Measurements from ENCODE around the gene IFRD2. TPM values are rescaled to one million over a fixed set of nuclear protein-coding genes. Genes with fewer than 3 reads are reported as not detected.

The IFRD2 gene
- total and polyA plus RNA-seq, 2 of the 13 experiments (the other 11 are each of a cell fraction or from before 2014, with no cell fraction given), result 32.8 to 96.1 TPM

- peak; percentile 28; the same call in 1 of the 2 replicates for TF ChIP-seq HNF4G (IDR thresholded peaks at IDR 0.05; ENCODE audit: borderline replicate concordance, low read depth, low read length)
- TF ChIP-seq HNF4G (CRISPR knock-in tag; IDR thresholded peaks at IDR 0.05; ENCODE audit: borderline replicate concordance, low read depth), result peak; percentile 60; the same call in 1 of the 2 replicates
- peak; percentile 54; the same call in 1 of the 2 replicates for TF ChIP-seq THRA (CRISPR knock-in tag; IDR thresholded peaks at IDR 0.05; ENCODE audit: borderline replicate concordance)
- TF ChIP-seq ZFP90 (CRISPR knock-in tag; IDR thresholded peaks at IDR 0.05; ENCODE audit: borderline replicate concordance), result peak; percentile 64; the same call in 1 of the 2 replicates
- TF ChIP-seq MLXIP (CRISPR knock-in tag; IDR thresholded peaks at IDR 0.05; ENCODE audit: borderline replicate concordance), result 0 out of 2 replicates have a peak, but pooled peaks have one; percentile 28
- no peak for TF ChIP-seq ZNF784 (CRISPR knock-in tag; IDR thresholded peaks at IDR 0.05; ENCODE audit: borderline replicate concordance)
- TF ChIP-seq BCL6 (CRISPR knock-in tag; IDR thresholded peaks at IDR 0.05), result 0 out of 2 replicates have a peak, but pooled peaks have one; percentile 13
- peak; percentile 66; the same call in 1 of the 2 replicates for TF ChIP-seq ZNF317 (CRISPR knock-in tag; IDR thresholded peaks at IDR 0.05)
- 0 out of 2 replicates have a peak, but pooled peaks have one; percentile 9 for TF ChIP-seq IRF2 (CRISPR knock-in tag; IDR thresholded peaks at IDR 0.05)
- peak; percentile 80; the same call in 1 of the 2 replicates for TF ChIP-seq ZSCAN9 (CRISPR knock-in tag; IDR thresholded peaks at IDR 0.05; ENCODE audit: borderline replicate concordance)
- TF ChIP-seq AHDC1 (CRISPR knock-in tag; IDR thresholded peaks at IDR 0.05; ENCODE audit: borderline replicate concordance), result peak; percentile 62; the same call in 1 of the 2 replicates
- peak; percentile 91; the same call in 1 of the 2 replicates for TF ChIP-seq ZNF501 (CRISPR knock-in tag; IDR thresholded peaks at IDR 0.05)
- TF ChIP-seq ZMAT3 (CRISPR knock-in tag; conservative IDR thresholded peaks at IDR 0.05), result 0 out of 2 replicates have a peak, but pooled peaks have one; percentile 71
These were observed 11.0 kb upstream of the IFRD2 start, which contains the start of gene HYAL1 (continued) for GRCh38 chr3:50303013-50303815.

Measured in HepG2 (cell line).